GM21528 (cell line): ENCODE data around the gene GLCCI1.
A peak's percentile ranks its signal among the peaks of the same experiment; 100 is the strongest.

Experiments
- ATAC-seq: cut with Tn5 transposase; IDR thresholded peaks from one replicate; pipeline ENCODE4 v1.9.1; 2021; ENCODE audit warnings: mild to moderate bottlenecking, moderate library complexity; ENCODE audit not compliant: unreplicated experiment, low FRiP score

The GLCCI1 gene

GRCh38 chr7:7968544-7969305 lies at the start of gene GLCCI1:
Gene GLCCI1, plus strand, starts transcription at chr7:7968796. Its CDS starts 555 bp downstream, at chr7:7969351.
- peak; percentile 78 for ATAC-seq

- ATAC-seq, result no peak
Measured at GRCh38 chr7:7919449-7919945, 49.1 kb upstream of the GLCCI1 start.

GRCh38 chr7:7920056-7920455 lies 48.5 kb upstream of the GLCCI1 start:
- ATAC-seq, result no peak

- peak; percentile 90 for ATAC-seq
Measured at GRCh38 chr7:7920481-7920880, 48.1 kb upstream of the GLCCI1 start.

- no peak for ATAC-seq
Measured at GRCh38 chr7:7921830-7922229, 46.8 kb upstream of the GLCCI1 start.

GRCh38 chr7:7922684-7923385 lies 45.8 kb upstream of the GLCCI1 start:
- no peak for ATAC-seq

GRCh38 chr7:7923818-7924217 lies 44.8 kb upstream of the GLCCI1 start:
- ATAC-seq, result no peak

- ATAC-seq, result no peak
Measured at GRCh38 chr7:7924303-7924702, 44.3 kb upstream of the GLCCI1 start.

- ATAC-seq, result no peak
Measured at GRCh38 chr7:7931626-7932025, 37.0 kb upstream of the GLCCI1 start.

GRCh38 chr7:7932553-7932952 lies 36.0 kb upstream of the GLCCI1 start:
- ATAC-seq, result no peak

GRCh38 chr7:7933915-7934526 lies 34.6 kb upstream of the GLCCI1 start:
- no peak for ATAC-seq

GRCh38 chr7:7934945-7935344 lies 33.7 kb upstream of the GLCCI1 start:
- ATAC-seq, result no peak

GRCh38 chr7:7938471-7938870 lies 30.1 kb upstream of the GLCCI1 start:
- no peak for ATAC-seq

GRCh38 chr7:7943951-7944350 lies 24.6 kb upstream of the GLCCI1 start:
- ATAC-seq, result no peak

GRCh38 chr7:7944619-7945282 lies 23.8 kb upstream of the GLCCI1 start:
- peak; percentile 93 for ATAC-seq

- no peak for ATAC-seq
Measured at GRCh38 chr7:7946486-7946885, 22.1 kb upstream of the GLCCI1 start.

GRCh38 chr7:7948232-7948631 lies 20.4 kb upstream of the GLCCI1 start:
- ATAC-seq, result no peak

GRCh38 chr7:7953806-7954205 lies 14.8 kb upstream of the GLCCI1 start:
- no peak for ATAC-seq

- no peak for ATAC-seq
Measured at GRCh38 chr7:7956531-7957128, 12.0 kb upstream of the GLCCI1 start.

GRCh38 chr7:7957513-7957912 lies 11.1 kb upstream of the GLCCI1 start:
- no peak for ATAC-seq
